Measurements from ENCODE around the gene OR5B12. TPM values are rescaled to one million over a fixed set of nuclear protein-coding genes. Genes with fewer than 3 reads are reported as not detected.

The OR5B12 gene
- polyA plus RNA-seq, 1 donor, result not detected

Other genes with a start within 250 kb of the OR5B12 start
- gene OR1S2, start 238.1 kb downstream of the OR5B12 start, polyA plus RNA-seq (ENCODE audit: insufficient read length), result not detected
- gene OR1S1, start 229.5 kb downstream of the OR5B12 start, polyA plus RNA-seq (ENCODE audit: insufficient read length), result not detected
- not detected for gene OR10Q1, start 213.3 kb downstream of the OR5B12 start, polyA plus RNA-seq (ENCODE audit: insufficient read length)
- gene OR10W1, start 174.0 kb downstream of the OR5B12 start, polyA plus RNA-seq (ENCODE audit: insufficient read length), result not detected
- gene OR5B17, start 83.2 kb downstream of the OR5B12 start, polyA plus RNA-seq (ENCODE audit: insufficient read length), result not detected
- gene OR5B3, start 35.4 kb downstream of the OR5B12 start, polyA plus RNA-seq (ENCODE audit: insufficient read length), result not detected
- gene OR5B2, start 14.1 kb downstream of the OR5B12 start, polyA plus RNA-seq (ENCODE audit: insufficient read length), result not detected
- gene OR5B21, start 65.9 kb upstream of the OR5B12 start, polyA plus RNA-seq (ENCODE audit: insufficient read length), result not detected
- gene LPXN, start 133.6 kb upstream of the OR5B12 start, polyA plus RNA-seq (ENCODE audit: insufficient read length), result 10.9 TPM
- gene ZFP91, start 136.8 kb upstream of the OR5B12 start, polyA plus RNA-seq (ENCODE audit: insufficient read length), result 72.5 TPM
- 2.0 TPM for gene CNTF, start 180.4 kb upstream of the OR5B12 start, polyA plus RNA-seq (ENCODE audit: insufficient read length)

Measured in left kidney (tissue), 1 donor.